ENCODE results near the gene FAM135A.

- TF ChIP-seq, protein P1, sequence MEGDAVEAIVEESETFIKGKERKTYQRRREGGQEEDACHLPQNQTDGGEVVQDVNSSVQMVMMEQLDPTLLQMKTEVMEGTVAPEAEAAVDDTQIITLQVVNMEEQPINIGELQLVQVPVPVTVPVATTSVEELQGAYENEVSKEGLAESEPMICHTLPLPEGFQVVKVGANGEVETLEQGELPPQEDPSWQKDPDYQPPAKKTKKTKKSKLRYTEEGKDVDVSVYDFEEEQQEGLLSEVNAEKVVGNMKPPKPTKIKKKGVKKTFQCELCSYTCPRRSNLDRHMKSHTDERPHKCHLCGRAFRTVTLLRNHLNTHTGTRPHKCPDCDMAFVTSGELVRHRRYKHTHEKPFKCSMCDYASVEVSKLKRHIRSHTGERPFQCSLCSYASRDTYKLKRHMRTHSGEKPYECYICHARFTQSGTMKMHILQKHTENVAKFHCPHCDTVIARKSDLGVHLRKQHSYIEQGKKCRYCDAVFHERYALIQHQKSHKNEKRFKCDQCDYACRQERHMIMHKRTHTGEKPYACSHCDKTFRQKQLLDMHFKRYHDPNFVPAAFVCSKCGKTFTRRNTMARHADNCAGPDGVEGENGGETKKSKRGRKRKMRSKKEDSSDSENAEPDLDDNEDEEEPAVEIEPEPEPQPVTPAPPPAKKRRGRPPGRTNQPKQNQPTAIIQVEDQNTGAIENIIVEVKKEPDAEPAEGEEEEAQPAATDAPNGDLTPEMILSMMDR (IDR thresholded peaks at IDR 0.05), result no peak
- TF ChIP-seq MYC (IDR thresholded peaks at IDR 0.05; ENCODE audit: borderline replicate concordance, low read length) (no peak), E2F6 (IDR thresholded peaks at IDR 0.05; ENCODE audit: borderline replicate concordance, low read depth) (no peak), POLR2A (IDR thresholded peaks at IDR 0.05; ENCODE audit: low read length) (no peak), RNF2 (IDR thresholded peaks at IDR 0.05; ENCODE audit: borderline replicate concordance, low read depth) (no peak), USF2 (IDR thresholded peaks at IDR 0.05) (no peak), POLR2AphosphoS2 (conservative IDR thresholded peaks at IDR 0.05; ENCODE audit: low read length) (no peak), TP53 (CRISPR knock-in tag; IDR thresholded peaks at IDR 0.05) (no peak), CHD4 (IDR thresholded peaks at IDR 0.05; ENCODE audit: borderline replicate concordance) (no peak), CEBPB (IDR thresholded peaks at IDR 0.05) (no peak), RARB (CRISPR knock-in tag; IDR thresholded peaks at IDR 0.05) (no peak)
- TF ChIP-seq, protein P2, sequence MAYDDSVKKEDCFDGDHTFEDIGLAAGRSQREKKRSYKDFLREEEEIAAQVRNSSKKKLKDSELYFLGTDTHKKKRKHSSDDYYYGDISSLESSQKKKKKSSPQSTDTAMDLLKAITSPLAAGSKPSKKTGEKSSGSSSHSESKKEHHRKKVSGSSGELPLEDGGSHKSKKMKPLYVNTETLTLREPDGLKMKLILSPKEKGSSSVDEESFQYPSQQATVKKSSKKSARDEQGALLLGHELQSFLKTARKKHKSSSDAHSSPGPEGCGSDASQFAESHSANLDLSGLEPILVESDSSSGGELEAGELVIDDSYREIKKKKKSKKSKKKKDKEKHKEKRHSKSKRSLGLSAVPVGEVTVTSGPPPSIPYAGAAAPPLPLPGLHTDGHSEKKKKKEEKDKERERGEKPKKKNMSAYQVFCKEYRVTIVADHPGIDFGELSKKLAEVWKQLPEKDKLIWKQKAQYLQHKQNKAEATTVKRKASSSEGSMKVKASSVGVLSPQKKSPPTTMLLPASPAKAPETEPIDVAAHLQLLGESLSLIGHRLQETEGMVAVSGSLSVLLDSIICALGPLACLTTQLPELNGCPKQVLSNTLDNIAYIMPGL (CRISPR knock-in tag; IDR thresholded peaks at IDR 0.05; ENCODE audit: borderline replicate concordance), result no peak
Observed at GRCh38 chr6:70537266-70537665, 124.0 kb downstream of the FAM135A start.
